ENCODE results near the gene PLIN4. TPM values are rescaled to one million over a fixed set of nuclear protein-coding genes. Genes with fewer than 3 reads are reported as not detected.
"Not testable (repeated sequence)": the region's sequence is repeated elsewhere in the genome, so short reads cannot be mapped to it uniquely, and the experiment has no call there.

Gene PLIN4
- total RNA-seq, 2 donors from 2014 or later = 0.05 TPM; not detected in 1

- ATAC-seq (replicated peaks) = no peak
- Mint-ChIP-seq H3K36me3 (ENCODE audit: low read depth) (no peaks in the 10 kb centered on the region), H3K27me3 (peaks cover 19% of the 10 kb centered on the region), H3K9me3 (no peaks in the 10 kb centered on the region), H3K27ac (no peak overlapping the region), H3K4me1 (no peaks in the 10 kb centered on the region), H3K4me3 (no peak overlapping the region)
Measured at GRCh38 chr19:4553775-4554174, 35.5 kb upstream of the PLIN4 start.

- no peak overlapping the region for H3K27ac Mint-ChIP-seq
- H3K4me1 Mint-ChIP-seq = no peaks in the 10 kb centered on the region
- no peaks in the 10 kb centered on the region for H3K36me3 Mint-ChIP-seq (ENCODE audit: low read depth)
- H3K27me3 Mint-ChIP-seq = peaks cover 19% of the 10 kb centered on the region
- ATAC-seq (replicated peaks) = no peak
- no peak overlapping the region for H3K4me3 Mint-ChIP-seq
- no peaks in the 10 kb centered on the region for H3K9me3 Mint-ChIP-seq
Measured at GRCh38 chr19:4553092-4553695, 34.9 kb upstream of the PLIN4 start.

DNA sequence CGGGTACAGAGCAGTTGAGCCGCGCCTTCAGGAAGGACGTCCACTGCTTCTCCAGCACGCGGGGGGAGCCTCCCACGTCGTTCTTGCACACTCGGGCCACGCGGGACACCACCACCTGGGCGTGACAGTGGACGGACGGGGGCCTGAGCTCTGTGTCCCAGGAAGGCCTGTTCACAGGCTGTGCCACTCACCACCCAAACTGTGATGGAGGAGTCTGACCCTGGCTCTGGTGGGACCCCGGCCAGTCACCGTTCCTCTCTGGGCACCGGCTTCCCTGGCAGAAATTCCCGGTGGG, 34.2 kb upstream of the PLIN4 start:
- Mint-ChIP-seq H3K4me1 (no peaks in the 10 kb centered on the region), H3K4me3 (no peak overlapping the region), H3K9me3 (no peaks in the 10 kb centered on the region), H3K27me3 (peaks cover 21% of the 10 kb centered on the region), H3K36me3 (ENCODE audit: low read depth) (no peaks in the 10 kb centered on the region), H3K27ac (no peak overlapping the region)
- ATAC-seq (replicated peaks) = no peak

GRCh38 chr19:4550479-4551050, 32.3 kb upstream of the PLIN4 start:
- ATAC-seq (replicated peaks) = no peak
- H3K4me1 Mint-ChIP-seq = no peaks in the 10 kb centered on the region
- H3K9me3 Mint-ChIP-seq = no peaks in the 10 kb centered on the region
- H3K27ac Mint-ChIP-seq = no peak overlapping the region
- no peaks in the 10 kb centered on the region for H3K36me3 Mint-ChIP-seq (ENCODE audit: low read depth)
- no peak overlapping the region for H3K4me3 Mint-ChIP-seq
- H3K27me3 Mint-ChIP-seq = peaks cover 22% of the 10 kb centered on the region

DNA sequence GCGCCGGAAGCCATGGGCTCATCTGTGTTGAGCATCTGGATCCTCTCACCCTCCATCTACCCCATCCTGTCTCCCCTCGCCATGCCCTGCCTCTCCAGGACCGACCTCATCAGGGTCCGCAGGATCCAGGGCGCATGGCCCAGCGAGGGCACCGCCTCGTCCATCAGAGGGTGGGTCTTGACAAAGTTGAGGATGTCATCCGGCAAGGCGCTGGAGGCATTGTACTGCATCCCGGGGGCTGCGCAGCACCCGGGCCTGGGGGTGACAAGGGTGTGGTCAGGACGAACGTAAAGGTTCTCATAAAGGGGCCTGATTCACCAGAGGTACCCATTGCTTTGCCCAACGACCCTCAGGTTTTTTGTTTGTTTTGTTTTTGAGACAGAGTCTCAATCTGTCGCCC, 31.7 kb upstream of the PLIN4 start:
- no peaks in the 10 kb centered on the region for H3K4me1 Mint-ChIP-seq
- H3K27ac Mint-ChIP-seq = no peak overlapping the region

GRCh38 chr19:4548238-4548584, 29.9 kb upstream of the PLIN4 start:
- no peaks in the 10 kb centered on the region for H3K4me1 Mint-ChIP-seq
- H3K4me3 Mint-ChIP-seq = no peak overlapping the region
- ATAC-seq (replicated peaks) = no peak
- H3K27ac Mint-ChIP-seq = no peak overlapping the region
- H3K36me3 Mint-ChIP-seq (ENCODE audit: low read depth) = no peaks in the 10 kb centered on the region
- H3K27me3 Mint-ChIP-seq = peaks cover 16% of the 10 kb centered on the region
- no peaks in the 10 kb centered on the region for H3K9me3 Mint-ChIP-seq

More for the DNA sequence above, 31.7 kb upstream of the PLIN4 start:
- Mint-ChIP-seq H3K9me3 (no peaks in the 10 kb centered on the region), H3K4me3 (no peak overlapping the region), H3K27me3 (peaks cover 22% of the 10 kb centered on the region), H3K36me3 (ENCODE audit: low read depth) (no peaks in the 10 kb centered on the region)
- ATAC-seq (replicated peaks) = no peak

- ATAC-seq (replicated peaks) = peak; percentile 50
- H3K27me3 Mint-ChIP-seq = peaks cover 11% of the 10 kb centered on the region
- H3K9me3 Mint-ChIP-seq = no peaks in the 10 kb centered on the region
- H3K36me3 Mint-ChIP-seq (ENCODE audit: low read depth) = no peaks in the 10 kb centered on the region
- no peaks in the 10 kb centered on the region for H3K4me1 Mint-ChIP-seq
- H3K27ac Mint-ChIP-seq = no peak overlapping the region
- no peak overlapping the region for H3K4me3 Mint-ChIP-seq
Measured at GRCh38 chr19:4547303-4548237, 29.3 kb upstream of the PLIN4 start.

- ATAC-seq (replicated peaks) = no peak
- Mint-ChIP-seq H3K36me3 (ENCODE audit: low read depth) (no peaks in the 10 kb centered on the region), H3K9me3 (no peaks in the 10 kb centered on the region), H3K4me1 (no peaks in the 10 kb centered on the region), H3K27me3 (peaks cover 9% of the 10 kb centered on the region), H3K27ac (no peak overlapping the region), H3K4me3 (no peak overlapping the region)
Measured at GRCh38 chr19:4543842-4544647, 25.8 kb upstream of the PLIN4 start.

- Mint-ChIP-seq H3K4me3 (no peak overlapping the region), H3K4me1 (no peaks in the 10 kb centered on the region), H3K27me3 (peaks cover 7% of the 10 kb centered on the region), H3K27ac (no peak overlapping the region), H3K36me3 (ENCODE audit: low read depth) (no peaks in the 10 kb centered on the region), H3K9me3 (no peaks in the 10 kb centered on the region)
- ATAC-seq (replicated peaks) = no peak
Measured at GRCh38 chr19:4542896-4543841, 24.9 kb upstream of the PLIN4 start.

GRCh38 chr19:4541806-4542145, 23.5 kb upstream of the PLIN4 start:
- H3K27me3 Mint-ChIP-seq; H3K36me3 Mint-ChIP-seq (ENCODE audit: low read depth); H3K27ac Mint-ChIP-seq; H3K4me3 Mint-ChIP-seq; H3K9me3 Mint-ChIP-seq; H3K4me1 Mint-ChIP-seq; ATAC-seq (replicated peaks): not testable (repeated sequence)

- no peaks in the 10 kb centered on the region for H3K4me1 Mint-ChIP-seq
- peaks cover 4% of the 10 kb centered on the region for H3K27me3 Mint-ChIP-seq
- no peaks in the 10 kb centered on the region for H3K36me3 Mint-ChIP-seq (ENCODE audit: low read depth)
- no peaks in the 10 kb centered on the region for H3K9me3 Mint-ChIP-seq
- no peak overlapping the region for H3K27ac Mint-ChIP-seq
- H3K4me3 Mint-ChIP-seq = no peak overlapping the region
- no peak for ATAC-seq (replicated peaks)
Measured at GRCh38 chr19:4541114-4541805, 23.0 kb upstream of the PLIN4 start.

- Mint-ChIP-seq H3K9me3 (no peaks in the 10 kb centered on the region), H3K4me3 (peak within 1 kb of the TSS; percentile 23), H3K27ac (no peak within 1 kb of the TSS), H3K27me3 (peaks cover 8% of the 10 kb centered on the region), H3K36me3 (ENCODE audit: low read depth) (no peaks in the 10 kb centered on the region), H3K4me1 (no peaks in the 10 kb centered on the region)
- peak; percentile 52 for ATAC-seq (replicated peaks)
Measured at GRCh38 chr19:4539693-4540581, 21.7 kb upstream of the PLIN4 start, which contains the start of gene LRG1. TSS of gene LRG1 (minus strand) at chr19:4540036. CDS start at chr19:4540013, 23 bp downstream.
